NCI-H1105 (cell line): Measurements from ENCODE around the gene TTLL12.

Source experiments
- DNase-seq: peaks from one replicate; lab custom pipeline; 2025; lab: John Stamatoyannopoulos, UW

Gene TTLL12

GRCh38 chr22:43172191-43172590 lies 14.7 kb downstream of the TTLL12 start:
- DNase-seq: no peak

DNA sequence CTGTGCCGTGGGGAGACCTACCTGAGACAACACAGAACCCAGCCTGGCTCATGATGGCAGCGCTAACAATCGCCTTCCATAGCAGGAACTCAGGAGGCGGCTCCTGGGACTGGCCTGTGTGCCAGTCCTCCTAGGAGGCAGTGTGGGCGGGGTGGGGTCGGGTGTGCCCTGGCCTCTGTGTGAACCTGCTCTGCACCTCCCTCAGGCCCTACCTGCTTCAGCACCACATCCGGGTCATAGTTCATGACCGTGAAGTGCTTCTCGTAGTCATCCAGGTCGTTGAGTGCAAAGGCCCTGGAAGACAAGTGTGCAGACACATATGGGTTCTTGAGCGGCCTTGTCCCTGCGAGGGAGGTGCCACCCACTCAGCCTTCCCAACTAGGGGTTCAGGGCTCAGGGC lies 15.3 kb downstream of the TTLL12 start:
- no peak for DNase-seq

DNA sequence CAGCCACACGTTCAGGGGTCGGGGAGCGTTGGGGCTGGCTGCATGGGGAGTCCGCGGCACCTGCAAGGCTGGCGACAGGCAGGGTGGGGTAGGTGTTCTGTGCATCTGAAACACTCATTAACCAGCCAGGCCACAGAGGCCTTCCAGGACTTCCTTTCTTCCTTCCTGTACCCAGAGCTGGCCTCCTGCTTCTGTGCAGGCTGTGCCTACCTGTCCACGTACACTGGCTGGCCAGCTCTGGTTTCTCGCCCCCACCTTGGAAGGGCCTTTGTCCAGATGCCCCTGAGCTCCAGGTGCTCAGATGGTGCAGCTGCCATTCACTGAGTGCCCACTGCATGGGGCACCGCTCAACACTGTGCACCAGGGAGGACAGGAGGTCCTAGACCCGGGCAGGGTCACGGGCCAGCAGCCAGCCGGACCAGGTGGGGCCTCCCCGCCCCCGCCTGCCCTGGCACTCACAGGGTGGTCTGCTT lies 15.9 kb downstream of the TTLL12 start:
- no peak for DNase-seq

GRCh38 chr22:43170131-43170480 lies 16.8 kb downstream of the TTLL12 start:
- no peak for DNase-seq

GRCh38 chr22:43169310-43170130 lies 17.4 kb downstream of the TTLL12 start:
- DNase-seq: no peak

GRCh38 chr22:43168471-43169309 lies 18.2 kb downstream of the TTLL12 start:
- DNase-seq: no peak

- DNase-seq: no peak
These were observed 19.8 kb downstream of the TTLL12 start for GRCh38 chr22:43167001-43167589.

DNA sequence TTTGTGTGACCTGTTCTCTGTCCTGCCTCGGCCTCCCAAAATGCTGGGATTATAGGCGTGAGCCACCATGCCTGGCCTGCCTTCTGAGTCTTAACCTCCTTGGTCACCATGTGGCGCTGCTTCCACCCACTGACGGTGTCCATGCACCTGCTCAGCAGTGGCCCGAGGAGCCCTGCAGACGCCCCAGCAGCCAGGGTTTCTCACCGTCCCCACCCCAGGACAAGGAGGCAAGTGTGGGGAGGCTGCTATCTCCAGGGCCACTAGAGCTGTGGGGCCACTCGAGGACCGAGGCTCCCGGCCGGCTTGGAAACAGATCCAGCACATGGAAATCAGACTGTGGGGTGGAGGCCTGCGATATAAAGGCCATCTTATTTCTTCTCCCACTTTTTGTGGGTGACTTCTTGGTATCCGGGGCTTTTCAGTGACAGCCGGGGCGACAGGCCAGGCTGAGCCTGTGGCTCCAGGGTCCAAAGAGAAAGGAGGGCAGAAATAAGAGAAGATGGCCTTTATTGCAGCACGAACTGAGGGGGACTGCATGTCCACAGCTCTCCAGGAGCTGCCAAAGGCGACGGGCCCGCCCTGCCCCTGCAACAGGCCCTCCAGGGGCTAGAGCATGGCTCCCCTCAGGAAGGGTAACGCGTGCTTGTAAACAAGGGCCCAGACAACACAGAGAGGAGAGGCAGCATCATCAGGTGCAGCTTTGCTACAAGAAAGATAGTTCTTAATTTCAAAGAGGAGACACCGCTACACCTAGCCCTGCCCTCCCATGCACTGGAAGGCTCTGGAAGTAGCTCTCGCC lies 20.6 kb downstream of the TTLL12 start:
- no peak for DNase-seq

DNA sequence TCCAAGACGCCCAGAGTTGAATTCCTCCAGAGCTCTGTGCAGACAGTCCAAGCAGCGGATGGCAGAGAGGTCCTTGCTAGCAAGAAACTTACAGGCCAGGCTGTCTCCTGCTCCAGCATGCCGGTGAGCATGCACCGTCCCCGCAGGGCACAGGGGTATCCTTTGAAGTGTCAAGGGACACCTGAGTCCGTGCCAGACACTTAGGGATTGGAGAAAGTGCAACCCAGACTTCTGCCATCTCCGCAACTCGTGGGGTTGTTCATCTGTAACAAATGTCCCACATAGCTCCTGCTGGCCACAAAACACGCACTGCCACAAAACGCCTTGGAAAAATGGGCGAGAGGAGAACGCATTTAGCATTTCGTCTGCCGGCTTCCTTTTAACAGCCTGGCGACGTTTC lies 22.3 kb downstream of the TTLL12 start:
- DNase-seq: no peak

- no peak for DNase-seq
These were observed 23.6 kb downstream of the TTLL12 start for GRCh38 chr22:43163241-43163795.

- no peak for DNase-seq
These were observed 24.4 kb downstream of the TTLL12 start for GRCh38 chr22:43162412-43163150.

DNA sequence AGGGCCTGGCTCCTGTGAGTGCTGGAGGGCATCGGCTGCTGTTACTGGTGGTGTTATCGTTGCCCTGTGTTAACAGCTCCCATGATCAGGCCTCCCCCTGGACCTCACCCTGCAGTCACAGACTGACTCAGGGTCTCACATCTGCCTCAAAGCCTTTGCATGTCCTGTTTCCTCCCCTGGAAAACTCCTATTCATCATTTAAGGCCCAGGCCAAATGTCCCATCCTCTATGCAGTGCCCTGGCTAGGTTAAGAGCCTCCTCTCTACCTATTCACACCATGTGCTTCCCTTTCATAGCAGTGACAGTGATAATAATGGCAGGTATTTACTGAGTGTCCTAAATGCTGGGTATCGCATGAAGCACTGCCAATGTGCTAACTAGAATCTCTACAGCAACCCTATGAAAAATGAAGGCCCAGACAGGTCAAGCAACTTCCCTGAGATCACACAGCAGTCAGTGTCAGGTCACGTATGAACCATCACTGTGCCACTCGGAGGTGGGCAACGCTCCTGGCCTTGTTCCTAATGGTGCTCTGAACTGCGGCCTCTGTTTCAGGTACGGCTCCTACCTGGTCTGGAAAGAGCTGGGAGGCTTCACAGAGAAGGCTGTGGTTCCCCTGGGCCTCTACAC lies 26.3 kb downstream of the TTLL12 start:
- no peak for DNase-seq

DNA sequence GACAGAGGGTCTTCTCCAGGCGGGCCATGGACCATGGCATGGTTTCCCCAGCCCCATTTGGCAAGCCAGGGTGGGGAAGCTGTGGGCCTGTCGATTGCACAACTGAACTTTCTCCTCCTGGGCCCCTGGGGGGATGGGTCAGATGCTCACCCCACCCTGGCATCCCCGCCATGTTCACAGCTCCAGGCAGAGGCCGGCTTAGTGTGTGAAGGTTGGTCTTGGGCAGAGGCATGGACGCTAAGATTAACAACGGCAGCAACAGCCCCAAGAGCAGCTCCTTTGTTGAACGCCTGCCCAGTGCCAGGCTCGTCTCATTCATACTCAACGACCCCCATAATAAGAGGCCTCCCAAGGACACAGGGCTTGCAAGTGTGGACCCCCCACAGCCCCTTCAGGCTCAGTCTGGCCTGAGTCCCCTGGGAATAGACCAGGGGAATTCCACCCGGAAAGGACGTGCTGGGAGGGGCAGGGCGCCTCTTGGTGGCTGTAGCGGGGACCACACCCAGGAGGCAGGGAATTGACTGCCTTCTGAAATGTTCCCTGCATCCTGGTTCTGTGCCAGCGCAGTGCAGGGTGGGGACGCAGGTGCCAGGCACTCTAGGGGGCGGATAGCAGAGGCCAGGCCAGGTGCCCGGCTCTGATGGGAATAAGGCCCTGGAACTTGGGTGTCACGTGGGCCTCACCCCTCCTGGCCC lies 27.3 kb downstream of the TTLL12 start:
- no peak for DNase-seq

DNA sequence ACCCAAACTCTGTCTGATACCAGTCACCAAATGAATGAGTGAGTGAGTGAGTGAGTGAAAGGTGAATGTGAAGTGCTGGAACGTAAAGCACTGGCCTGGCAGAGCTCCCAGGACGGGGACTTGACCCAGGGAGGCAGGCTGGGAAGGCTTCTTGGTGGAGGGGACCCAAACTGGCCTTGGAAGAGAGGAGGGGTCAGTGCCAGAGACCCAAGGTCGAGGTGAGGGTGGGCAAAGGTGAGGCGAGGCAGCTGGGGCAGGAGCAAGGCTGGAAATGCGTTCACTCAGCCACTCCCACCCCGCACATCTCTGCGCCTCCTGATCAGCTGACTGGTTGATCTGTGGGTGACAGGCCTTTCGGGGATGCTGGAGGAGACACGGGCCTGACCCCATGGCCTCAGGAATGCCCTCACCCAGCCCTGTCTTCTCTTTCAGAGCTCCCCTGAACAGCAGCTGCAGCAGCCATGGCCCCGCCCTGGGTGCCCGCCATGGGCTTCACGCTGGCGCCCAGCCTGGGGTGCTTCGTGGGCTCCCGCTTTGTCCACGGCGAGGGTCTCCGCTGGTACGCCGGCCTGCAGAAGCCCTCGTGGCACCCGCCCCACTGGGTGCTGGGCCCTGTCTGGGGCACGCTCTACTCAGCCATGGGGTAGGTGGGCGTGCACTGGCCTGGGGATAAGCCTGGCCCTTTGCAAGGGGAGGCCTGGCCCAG lies 28.0 kb downstream of the TTLL12 start:
- DNase-seq: no peak

GRCh38 chr22:43157874-43158546 lies 28.9 kb downstream of the TTLL12 start:
- DNase-seq: no peak

DNA sequence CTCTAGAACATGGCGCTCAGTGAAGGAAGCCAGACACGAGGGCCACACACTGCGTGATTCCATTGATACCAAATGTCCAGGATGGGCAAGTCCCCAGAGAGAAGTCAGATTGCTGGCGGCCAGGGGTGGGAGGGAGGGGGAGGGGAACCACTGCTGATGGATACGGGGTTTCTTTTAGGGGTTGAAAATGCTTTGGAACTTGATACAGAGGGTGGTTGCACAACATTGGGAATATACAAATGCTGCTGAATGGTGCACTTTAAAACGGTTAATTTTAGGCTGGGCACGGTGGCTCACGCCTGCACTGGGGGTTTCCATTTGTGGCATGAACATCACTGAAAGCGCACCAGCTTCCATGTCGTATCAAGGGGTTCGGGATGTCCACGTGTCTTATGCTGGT lies 30.5 kb downstream of the TTLL12 start:
- DNase-seq: no peak

GRCh38 chr22:43155789-43156188 lies 31.1 kb downstream of the TTLL12 start:
- no peak for DNase-seq

- DNase-seq: no peak
These were observed 31.9 kb downstream of the TTLL12 start for GRCh38 chr22:43154887-43155536.
